Suprapubic skin (tissue), 4 donors: ENCODE measurements around the gene PJVK.

Experiments used
- CTCF ChIP-seq, 2 donors: fragments of 200-600 bp in 1 of 2; fragments of 450-650 bp in 1 of 2; sonication (generic) in 1 of 2; IDR thresholded peaks; one replicate each; pipeline ENCODE4 v1.5.1; 2016 to 2019; ENCODE audit warnings: antibody characterized with exemption in 2 of 2, mild to moderate bottlenecking in 1 of 2, moderate library complexity in 1 of 2
- POLR2A ChIP-seq, 2 donors: fragments of 450-650 bp; IDR thresholded peaks; one replicate each; pipeline ENCODE4 v1.6.1; 2017; ENCODE audit warnings: antibody characterized with exemption in 2 of 2, mild to moderate bottlenecking in 2 of 2, moderate library complexity in 2 of 2
- POLR2AphosphoS5 ChIP-seq, 3 donors: sonication (generic); formaldehyde crosslinking; IDR thresholded peaks; one replicate each; pipeline ENCODE4 v1.6.1; 2017; ENCODE audit warnings: antibody characterized with exemption in 3 of 3

GRCh38 chr2:178425255-178425827 is 25.8 kb upstream of the PJVK start:
- TF ChIP-seq CTCF (IDR thresholded peaks at IDR 0.05) (no peak), POLR2A (IDR thresholded peaks at IDR 0.05) (no peak), POLR2AphosphoS5 (IDR thresholded peaks at IDR 0.05) (no peak)
